ENCODE data around the gene MEGF11. TPM values are rescaled to one million over a fixed set of nuclear protein-coding genes. Genes with fewer than 3 reads are reported as not detected.

Gene MEGF11
- total and polyA plus RNA-seq, 2 donors (not counting 1 experiment from before 2014, with no cell fraction given) = under 0.01 TPM; not detected in 1

DNA sequence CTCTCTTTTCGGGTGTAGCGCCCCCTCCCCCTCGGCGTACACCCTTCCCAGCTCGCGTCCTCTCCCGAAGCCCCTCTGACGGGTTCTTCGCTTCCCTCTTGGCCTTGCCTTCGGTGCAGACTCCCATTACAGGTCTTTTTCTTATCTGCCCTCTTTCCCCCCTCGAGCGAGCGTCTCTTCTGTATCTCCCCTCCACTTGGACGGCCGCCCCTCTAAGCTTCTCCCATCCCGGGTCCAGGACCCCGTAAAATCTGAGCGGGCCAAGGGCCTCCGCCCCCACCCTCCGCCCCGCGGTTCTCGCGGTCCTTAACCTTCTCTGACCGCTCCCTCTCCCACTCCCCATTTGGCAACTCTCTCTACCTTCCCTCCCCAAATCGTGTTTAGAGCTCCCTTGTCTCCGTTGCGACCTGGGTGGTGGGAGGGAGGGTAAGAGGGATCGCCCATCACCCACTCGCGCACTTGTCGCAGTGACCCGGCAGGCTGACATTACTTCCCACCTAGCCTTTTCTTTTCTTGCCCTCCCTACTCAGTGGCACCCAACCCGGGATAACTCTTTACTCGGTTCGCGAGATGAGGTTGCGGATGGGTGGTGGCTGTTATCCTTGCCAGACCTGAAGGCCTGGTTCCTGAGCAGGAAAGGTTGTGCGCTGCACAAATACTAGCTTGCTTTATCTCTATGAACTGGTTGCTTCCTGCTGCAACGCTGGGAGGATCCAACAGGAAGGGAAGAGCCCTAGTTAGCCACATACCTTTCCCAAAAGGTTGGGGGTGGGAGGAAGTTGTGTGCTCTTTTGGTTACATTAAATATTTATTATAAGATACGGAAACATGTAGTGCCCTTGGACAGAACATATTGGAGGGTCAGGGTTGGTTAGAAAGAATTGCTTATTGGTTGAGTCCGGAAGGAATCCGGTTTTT, 383.3 kb downstream of the MEGF11 start:
- Histone ChIP-seq H3K79me2 (ENCODE audit: control insufficient read depth, insufficient read depth, low read length) (peaks cover 55% of the 10 kb centered on the region), H4K20me1 (ENCODE audit: control insufficient read depth, extremely low read depth, insufficient read depth, low read length) (peaks cover 2% of the 10 kb centered on the region), H3K4me2 (ENCODE audit: extremely low read depth, insufficient read depth, low read length) (peak overlapping the region; percentile 94), H3K4me1 (ENCODE audit: control insufficient read depth, extremely low read depth, insufficient read depth, low read length) (peaks cover 2% of the 10 kb centered on the region), H3K27ac (ENCODE audit: insufficient read depth, low read length) (peak overlapping the region; percentile 90), H3K36me3 (ENCODE audit: control insufficient read depth, insufficient read depth, low read length) (no peaks in the 10 kb centered on the region), H3K27me3 (ENCODE audit: control insufficient read depth, insufficient read depth, low read length) (no peaks in the 10 kb centered on the region), H3K9me3 (ENCODE audit: control insufficient read depth, insufficient read depth, low read depth, low read length) (no peaks in the 10 kb centered on the region), H3K4me3 (replicated peaks in 1 of 4; ENCODE audit: control extremely low read depth in 1 of 4, insufficient read depth in 1 of 4, low read depth in 3 of 4, low read length in 4 of 4) (peak overlapping the region; percentile 82 to 96 (median 89)), H2AFZ (ENCODE audit: low read length) (peak overlapping the region; percentile 84), H3K9ac (ENCODE audit: insufficient read depth, low read length) (peak overlapping the region; percentile 76)
- TF ChIP-seq EZH2 (IDR thresholded peaks at IDR 0.05; ENCODE audit: low read length, missing control alignments) = no peak
- TF ChIP-seq, protein P1, sequence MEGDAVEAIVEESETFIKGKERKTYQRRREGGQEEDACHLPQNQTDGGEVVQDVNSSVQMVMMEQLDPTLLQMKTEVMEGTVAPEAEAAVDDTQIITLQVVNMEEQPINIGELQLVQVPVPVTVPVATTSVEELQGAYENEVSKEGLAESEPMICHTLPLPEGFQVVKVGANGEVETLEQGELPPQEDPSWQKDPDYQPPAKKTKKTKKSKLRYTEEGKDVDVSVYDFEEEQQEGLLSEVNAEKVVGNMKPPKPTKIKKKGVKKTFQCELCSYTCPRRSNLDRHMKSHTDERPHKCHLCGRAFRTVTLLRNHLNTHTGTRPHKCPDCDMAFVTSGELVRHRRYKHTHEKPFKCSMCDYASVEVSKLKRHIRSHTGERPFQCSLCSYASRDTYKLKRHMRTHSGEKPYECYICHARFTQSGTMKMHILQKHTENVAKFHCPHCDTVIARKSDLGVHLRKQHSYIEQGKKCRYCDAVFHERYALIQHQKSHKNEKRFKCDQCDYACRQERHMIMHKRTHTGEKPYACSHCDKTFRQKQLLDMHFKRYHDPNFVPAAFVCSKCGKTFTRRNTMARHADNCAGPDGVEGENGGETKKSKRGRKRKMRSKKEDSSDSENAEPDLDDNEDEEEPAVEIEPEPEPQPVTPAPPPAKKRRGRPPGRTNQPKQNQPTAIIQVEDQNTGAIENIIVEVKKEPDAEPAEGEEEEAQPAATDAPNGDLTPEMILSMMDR (conservative IDR thresholded peaks at IDR 0.05 in 1 of 2, IDR thresholded peaks at IDR 0.05 in 1 of 2; ENCODE audit: low read depth in 1 of 2, low read length in 2 of 2) = peak in 1 of 2 donors; percentile 8
- DNase-seq (ENCODE audit: low read depth in 2 of 2) = peak; percentile 28 to 38

DNA sequence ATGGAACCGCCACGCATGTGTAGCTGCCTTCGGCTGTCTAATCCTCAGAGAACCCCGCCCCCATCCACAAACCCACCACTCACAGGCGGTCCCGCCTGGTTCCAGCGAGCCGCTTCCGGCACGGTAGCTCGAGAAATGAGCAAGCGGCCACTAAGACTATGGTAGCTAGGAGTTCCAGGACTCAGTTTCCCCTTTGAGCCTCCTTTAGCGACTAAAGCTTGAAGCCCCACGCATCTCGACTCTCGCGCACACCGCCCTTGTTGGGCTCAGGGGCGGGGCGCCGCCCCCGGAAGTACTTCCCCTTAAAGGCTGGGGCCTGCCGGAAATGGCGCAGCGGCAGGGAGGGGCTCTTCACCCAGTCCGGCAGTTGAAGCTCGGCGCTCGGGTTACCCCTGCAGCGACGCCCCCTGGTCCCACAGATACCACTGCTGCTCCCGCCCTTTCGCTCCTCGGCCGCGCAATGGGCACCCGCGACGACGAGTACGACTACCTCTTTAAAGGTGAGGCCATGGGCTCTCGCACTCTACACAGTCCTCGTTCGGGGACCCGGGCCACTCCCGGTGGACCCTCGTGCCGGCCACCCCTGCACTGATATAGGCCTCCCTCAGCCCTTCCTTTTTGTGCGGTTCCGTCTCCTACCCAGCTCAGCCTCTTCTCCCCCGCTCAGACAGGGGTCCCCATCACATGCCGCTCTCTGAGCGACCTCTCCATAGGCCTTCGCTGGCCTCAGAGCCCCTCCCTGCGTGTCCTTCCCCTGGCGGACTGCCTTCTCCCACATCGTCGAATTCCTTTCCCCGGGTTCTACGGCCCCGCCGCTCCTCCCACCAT, 384.2 kb downstream of the MEGF11 start, which contains the start of gene RAB11A:
Gene RAB11A (plus strand): TSS at position 366 of the 828 bp plus-strand sequence. CDS start 95 bp downstream, at position 461.
- H4K20me1 ChIP-seq (ENCODE audit: control insufficient read depth, extremely low read depth, insufficient read depth, low read length) = peaks cover 2% of the 10 kb centered on the region
- peaks cover 2% of the 10 kb centered on the region for H3K4me1 ChIP-seq (ENCODE audit: control insufficient read depth, extremely low read depth, insufficient read depth, low read length)
- peak within 1 kb of the TSS; percentile 82 to 96 (median 89) for H3K4me3 ChIP-seq (replicated peaks in 1 of 4; ENCODE audit: control extremely low read depth in 1 of 4, insufficient read depth in 1 of 4, low read depth in 3 of 4, low read length in 4 of 4)
- peak within 1 kb of the TSS; percentile 87 for H2AFZ ChIP-seq (ENCODE audit: low read length)
- H3K9ac ChIP-seq (ENCODE audit: insufficient read depth, low read length) = peak within 1 kb of the TSS; percentile 76
- TF ChIP-seq EZH2 (IDR thresholded peaks at IDR 0.05; ENCODE audit: low read length, missing control alignments) = no peak
- TF ChIP-seq, protein P1 (conservative IDR thresholded peaks at IDR 0.05 in 1 of 2, IDR thresholded peaks at IDR 0.05 in 1 of 2; ENCODE audit: low read depth in 1 of 2, low read length in 2 of 2) = peak; percentile 25 to 31
- H3K79me2 ChIP-seq (ENCODE audit: control insufficient read depth, insufficient read depth, low read length) = peaks cover 46% of the 10 kb centered on the region
- H3K36me3 ChIP-seq (ENCODE audit: control insufficient read depth, insufficient read depth, low read length) = no peaks in the 10 kb centered on the region
- peak; percentile 96 to 97 for DNase-seq (ENCODE audit: low read depth in 2 of 2)
- H3K4me2 ChIP-seq (ENCODE audit: extremely low read depth, insufficient read depth, low read length) = peak within 1 kb of the TSS; percentile 94
- H3K27ac ChIP-seq (ENCODE audit: insufficient read depth, low read length) = peak within 1 kb of the TSS; percentile 90
- H3K27me3 ChIP-seq (ENCODE audit: control insufficient read depth, insufficient read depth, low read length) = no peaks in the 10 kb centered on the region
- H3K9me3 ChIP-seq (ENCODE audit: control insufficient read depth, insufficient read depth, low read depth, low read length) = no peaks in the 10 kb centered on the region
